HG03108 (cell line): ENCODE data around the gene SYNPR.
"Not testable (repeated sequence)": the region's sequence is repeated elsewhere in the genome, so short reads cannot be mapped to it uniquely, and the experiment has no call there.

Experiments used
- ATAC-seq: cut with Tn5 transposase; IDR thresholded peaks from one replicate; pipeline ENCODE4 v1.9.1; 2021; ENCODE audit warnings: moderate library complexity; ENCODE audit not compliant: unreplicated experiment

The SYNPR gene

GRCh38 chr3:63278171-63279004 lies at the start of gene SYNPR:
Gene SYNPR, plus strand, starts transcription at chr3:63278308.
- no peak for ATAC-seq

- ATAC-seq = peak; percentile 77
Measured at GRCh38 chr3:63228677-63229076, 49.4 kb upstream of the SYNPR start.

- no peak for ATAC-seq
Measured at GRCh38 chr3:63230146-63230545, 48.0 kb upstream of the SYNPR start.

DNA sequence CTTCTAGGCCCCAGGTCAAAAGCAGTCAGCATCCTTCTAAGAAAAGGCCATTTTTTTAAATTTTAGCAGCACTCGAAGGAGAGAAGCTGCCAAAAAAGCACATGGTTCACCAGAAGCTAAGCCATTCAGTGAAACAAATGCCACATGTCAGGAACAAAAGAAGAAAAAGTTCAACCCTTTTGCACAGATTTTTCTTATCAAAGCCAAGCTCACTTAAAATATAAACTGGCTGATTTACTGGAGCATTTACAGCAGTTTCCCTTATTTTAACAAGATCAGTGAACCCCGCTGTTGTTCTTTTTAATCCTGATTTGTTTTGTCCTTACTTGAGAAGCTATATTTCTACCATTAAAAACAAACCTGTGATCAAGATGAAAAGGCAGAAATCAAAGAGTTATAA lies 46.5 kb upstream of the SYNPR start:
- no peak for ATAC-seq

GRCh38 chr3:63232764-63233396 lies 45.2 kb upstream of the SYNPR start:
- no peak for ATAC-seq

DNA sequence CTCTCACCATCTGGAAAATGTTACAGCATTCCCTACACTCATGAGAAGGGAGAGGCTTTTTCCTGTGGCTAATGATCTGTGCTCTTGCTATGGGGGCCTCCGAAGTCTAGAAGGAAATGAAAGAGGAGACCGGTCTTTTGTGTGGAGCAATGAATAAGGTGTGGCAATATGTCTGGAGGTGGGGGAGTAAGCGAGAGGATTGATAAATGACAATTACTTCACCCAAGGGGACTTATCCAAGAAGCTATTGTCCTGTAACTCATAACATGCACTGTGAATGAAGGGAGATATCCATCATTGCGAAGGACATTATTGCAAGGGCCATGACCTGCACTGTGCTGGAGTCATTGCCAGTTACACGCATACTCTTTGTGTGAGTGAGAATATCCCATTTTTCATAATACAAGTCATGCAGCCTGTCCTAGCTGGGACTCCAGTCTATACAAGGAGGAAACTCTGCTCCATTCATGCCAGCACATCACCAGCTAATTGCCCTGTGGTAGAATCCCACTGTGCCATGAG lies 37.7 kb upstream of the SYNPR start:
- ATAC-seq = no peak

- ATAC-seq = no peak
Measured at GRCh38 chr3:63242124-63242523, 36.0 kb upstream of the SYNPR start.

GRCh38 chr3:63244486-63244885 lies 33.6 kb upstream of the SYNPR start:
- no peak for ATAC-seq

- ATAC-seq = no peak
Measured at GRCh38 chr3:63245726-63246241, 32.3 kb upstream of the SYNPR start.

DNA sequence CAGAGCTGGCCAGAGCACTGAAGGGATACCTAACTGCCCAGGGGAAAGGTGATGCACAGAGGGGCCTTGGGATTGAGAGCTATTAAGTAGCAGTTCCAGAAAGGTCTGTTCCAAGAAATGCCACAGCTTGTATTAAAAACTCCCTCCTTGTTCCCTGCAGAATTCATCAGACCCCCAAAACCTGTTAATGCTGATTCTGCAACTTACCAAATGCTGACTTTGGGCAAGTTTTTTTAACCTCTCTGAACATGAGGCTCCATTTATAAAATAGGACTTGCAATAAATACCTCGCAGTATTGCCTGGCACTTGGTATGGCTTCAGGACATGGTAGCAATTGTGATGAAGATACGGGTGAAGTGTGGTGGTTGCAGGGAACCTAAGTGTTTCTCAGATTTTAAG lies 30.1 kb upstream of the SYNPR start:
- no peak for ATAC-seq

- no peak for ATAC-seq
Measured at GRCh38 chr3:63251499-63251898, 26.6 kb upstream of the SYNPR start.

DNA sequence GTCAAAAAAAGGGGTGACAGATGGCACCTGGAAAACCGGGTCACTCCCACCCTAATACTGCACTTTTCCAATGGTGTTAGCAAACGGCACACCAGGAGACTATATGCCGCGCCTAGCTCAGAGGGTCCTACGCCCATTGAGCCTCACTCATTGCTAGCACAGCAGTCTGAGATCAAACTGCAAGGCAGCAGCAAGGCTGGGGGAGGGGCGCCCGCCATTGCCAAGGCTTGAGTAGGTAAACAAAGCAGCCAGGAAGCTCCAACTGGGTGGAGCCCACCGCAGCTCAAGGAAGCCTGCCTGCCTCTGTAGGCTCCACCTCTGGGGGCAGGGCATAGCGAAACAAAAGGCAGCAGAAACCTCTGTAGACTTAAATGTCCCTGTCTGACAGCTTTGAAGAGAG lies 22.3 kb upstream of the SYNPR start:
- ATAC-seq = not testable (repeated sequence)

- ATAC-seq = no peak
Measured at GRCh38 chr3:63264716-63265115, 13.4 kb upstream of the SYNPR start.

GRCh38 chr3:63274359-63274758 lies 3.7 kb upstream of the SYNPR start:
- no peak for ATAC-seq

DNA sequence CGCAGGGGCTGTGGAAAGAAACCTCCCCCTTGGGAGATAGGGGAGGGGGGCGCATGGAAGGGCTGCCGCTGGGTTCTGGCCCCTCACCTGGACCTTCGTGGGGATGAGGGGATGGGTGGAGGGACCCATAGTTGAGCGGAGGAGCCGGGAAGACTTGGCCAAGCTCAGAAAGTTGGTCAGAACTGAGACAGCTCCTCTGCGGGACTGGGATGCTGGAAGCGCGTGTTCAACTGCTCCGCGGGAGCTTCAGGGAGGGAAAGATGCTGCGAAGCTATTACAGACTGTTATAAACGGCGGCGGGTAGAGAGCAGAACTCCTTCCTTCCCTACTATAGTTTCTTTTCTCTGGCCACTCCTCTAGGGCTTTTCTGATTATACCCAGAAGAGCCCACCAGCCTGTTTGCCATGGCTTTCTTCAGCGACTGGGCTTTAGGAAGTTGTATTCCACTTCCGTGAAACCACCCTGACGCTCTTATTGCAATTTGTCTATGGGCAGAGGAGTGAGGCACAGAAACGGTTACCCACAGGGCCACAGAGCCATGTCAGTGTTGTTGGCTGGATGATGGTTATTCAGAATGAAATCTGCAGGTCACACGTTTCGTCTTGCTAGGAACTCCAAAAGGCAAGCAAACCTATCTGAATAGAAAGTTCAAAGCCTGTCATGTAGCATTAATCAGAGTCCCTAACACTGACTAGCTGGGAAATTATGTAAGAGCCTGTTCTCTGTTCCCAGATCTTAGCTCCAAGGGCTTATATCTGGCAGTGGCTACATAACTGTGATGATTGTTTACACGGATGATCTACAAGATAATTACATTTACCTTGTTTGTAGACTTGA lies 1.1 kb downstream of the SYNPR start:
- ATAC-seq = no peak

GRCh38 chr3:63287610-63288009 lies 9.5 kb downstream of the SYNPR start:
- no peak for ATAC-seq

DNA sequence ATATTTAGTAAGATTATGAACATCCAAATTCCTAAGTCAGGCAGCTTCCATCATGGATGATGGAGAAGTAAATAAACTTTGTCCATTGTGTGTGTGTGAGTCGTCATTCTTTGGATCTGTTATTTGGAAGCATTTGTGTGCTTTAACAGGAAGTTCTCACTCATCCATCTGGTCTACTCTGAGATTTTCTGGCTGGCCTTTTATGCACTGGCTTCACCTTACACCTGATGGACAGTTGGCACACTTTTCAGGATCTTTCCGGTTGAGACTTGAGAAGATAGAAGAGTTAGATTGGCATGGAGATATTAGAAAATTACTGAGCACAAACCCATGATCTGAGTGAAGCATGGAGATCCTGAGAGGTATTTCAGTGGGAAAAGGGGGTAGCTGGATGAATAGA lies 12.6 kb downstream of the SYNPR start:
- ATAC-seq = no peak

DNA sequence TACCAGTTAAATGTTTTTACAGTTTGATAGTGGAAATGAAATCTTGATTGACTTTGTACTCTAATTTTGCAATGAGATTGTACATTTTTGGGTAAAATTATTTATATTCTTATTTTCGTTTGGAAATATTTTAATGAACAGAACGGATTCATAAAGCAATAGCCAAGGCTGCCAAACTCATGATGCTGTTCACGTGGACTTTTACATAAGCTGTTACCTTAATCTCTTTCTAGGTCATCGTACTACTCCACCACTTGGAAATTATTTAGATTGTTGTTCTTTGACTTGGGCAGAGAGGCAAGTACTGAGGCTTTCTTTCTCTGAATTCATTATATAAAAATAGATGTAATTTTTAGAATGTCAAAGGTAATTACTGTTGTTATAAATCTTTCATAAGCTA lies 16.2 kb downstream of the SYNPR start:
- no peak for ATAC-seq

GRCh38 chr3:63295356-63295755 lies 17.2 kb downstream of the SYNPR start:
- ATAC-seq = no peak

- ATAC-seq = no peak
Measured at GRCh38 chr3:63295806-63296205, 17.7 kb downstream of the SYNPR start.

GRCh38 chr3:63296249-63296648 lies 18.1 kb downstream of the SYNPR start:
- no peak for ATAC-seq
